Vagina (tissue), 2 donors: Measurements from ENCODE around the gene CYCS. TPM values are rescaled to one million over a fixed set of nuclear protein-coding genes. Genes with fewer than 3 reads are reported as not detected.
A peak's percentile ranks its signal among the peaks of the same experiment; 100 is the strongest.
"Not testable (repeated sequence)": the region's sequence is repeated elsewhere in the genome, so short reads cannot be mapped to it uniquely, and the experiment has no call there.

Source experiments
- DNase-seq, 2 donors: peaks; one replicate each; pipeline ENCODE4 v3.0.0-alpha.2; 2017; ENCODE audit errors: extremely low spot score in 2 of 2
- H3K27ac ChIP-seq: fragments of 200-600 bp; sonication (generic); one replicate; pipeline ENCODE4 v1.5.1; 2019
- H3K27me3 ChIP-seq: fragments of 200-600 bp; sonication (generic); one replicate; pipeline ENCODE4 v1.5.1; 2019
- H3K36me3 ChIP-seq, 2 donors: fragments of 200-600 bp; sonication (generic); one replicate each; pipeline ENCODE4 v1.5.1; 2017 to 2019
- H3K4me1 ChIP-seq: fragments of 200-600 bp; sonication (generic); one replicate; pipeline ENCODE4 v1.5.1; 2019
- H3K4me3 ChIP-seq, 2 donors: fragments of 200-600 bp; sonication (generic); 1 replicate in 1 of 2; 2 replicates in 1 of 2; pipeline ENCODE4 v1.5.1; 2016 to 2019
- H3K9me3 ChIP-seq: fragments of 200-600 bp; sonication (generic); one replicate; pipeline ENCODE4 v1.5.1; 2019
- POLR2A ChIP-seq, 2 donors: fragments of 450-650 bp; IDR thresholded peaks; one replicate each; pipeline ENCODE4 v1.6.1; 2017; ENCODE audit warnings: antibody characterized with exemption in 2 of 2, mild to moderate bottlenecking in 2 of 2, moderate library complexity in 2 of 2
- POLR2AphosphoS5 ChIP-seq, 2 donors: sonication (generic); formaldehyde crosslinking; IDR thresholded peaks; one replicate each; pipeline ENCODE4 v1.9.0; 2017; ENCODE audit warnings: antibody characterized with exemption in 2 of 2, mild to moderate bottlenecking in 2 of 2, low read depth in 1 of 2; ENCODE audit not compliant: insufficient read depth in 1 of 2
- intact Hi-C: fragments of 100-400 bp; cut with DNase I; formaldehyde crosslinking; loops from one replicate; pipeline ENCODE4 v1.15.1; 2023
- total RNA-seq: library from RNA; depleted of rRNA; stranded (reverse); fragments of >200 nt; gene quantifications from one replicate; pipeline ENCODE4 v1.2.3, GENCODE V29; 2016
- TF ChIP-seq, protein P1 (sequence below), 3 experiments: fragments of 450-650 bp in 2 of 3; fragments of 200-600 bp in 1 of 3; sonication (generic) in 1 of 3; IDR thresholded peaks; one replicate each; pipeline ENCODE4 v1.5.1; 2017 to 2019; ENCODE audit warnings: antibody characterized with exemption in 3 of 3, mild to moderate bottlenecking in 2 of 3, moderate library complexity in 2 of 3

The CYCS gene
- total RNA-seq, 1 donor from 2014 or later, result 21.6 TPM

DNA sequence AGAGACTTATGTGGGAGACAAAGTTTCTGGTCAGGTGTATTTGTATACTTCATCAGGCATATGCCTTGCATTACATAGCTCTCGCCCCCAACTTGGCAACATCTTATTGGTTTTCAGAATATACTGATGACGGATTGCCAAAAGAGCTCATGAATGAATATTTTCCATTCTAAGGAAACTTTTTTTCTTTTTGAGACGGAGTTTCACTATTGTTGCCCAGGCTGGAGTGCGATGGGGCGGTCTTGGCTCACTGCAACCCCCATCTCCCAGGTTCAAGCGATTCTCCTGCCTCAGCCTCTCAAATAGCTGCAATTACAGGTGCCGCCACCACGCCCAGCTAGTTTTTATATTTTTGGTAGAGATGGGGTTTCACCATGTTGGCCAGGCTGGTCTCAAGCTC is 6.0 kb downstream of the CYCS start:
- TF ChIP-seq POLR2AphosphoS5 (IDR thresholded peaks at IDR 0.05; ENCODE audit: insufficient read depth in 1 of 2, low read depth in 1 of 2) (no peak), POLR2A (IDR thresholded peaks at IDR 0.05) (no peak)
- TF ChIP-seq, protein P1, sequence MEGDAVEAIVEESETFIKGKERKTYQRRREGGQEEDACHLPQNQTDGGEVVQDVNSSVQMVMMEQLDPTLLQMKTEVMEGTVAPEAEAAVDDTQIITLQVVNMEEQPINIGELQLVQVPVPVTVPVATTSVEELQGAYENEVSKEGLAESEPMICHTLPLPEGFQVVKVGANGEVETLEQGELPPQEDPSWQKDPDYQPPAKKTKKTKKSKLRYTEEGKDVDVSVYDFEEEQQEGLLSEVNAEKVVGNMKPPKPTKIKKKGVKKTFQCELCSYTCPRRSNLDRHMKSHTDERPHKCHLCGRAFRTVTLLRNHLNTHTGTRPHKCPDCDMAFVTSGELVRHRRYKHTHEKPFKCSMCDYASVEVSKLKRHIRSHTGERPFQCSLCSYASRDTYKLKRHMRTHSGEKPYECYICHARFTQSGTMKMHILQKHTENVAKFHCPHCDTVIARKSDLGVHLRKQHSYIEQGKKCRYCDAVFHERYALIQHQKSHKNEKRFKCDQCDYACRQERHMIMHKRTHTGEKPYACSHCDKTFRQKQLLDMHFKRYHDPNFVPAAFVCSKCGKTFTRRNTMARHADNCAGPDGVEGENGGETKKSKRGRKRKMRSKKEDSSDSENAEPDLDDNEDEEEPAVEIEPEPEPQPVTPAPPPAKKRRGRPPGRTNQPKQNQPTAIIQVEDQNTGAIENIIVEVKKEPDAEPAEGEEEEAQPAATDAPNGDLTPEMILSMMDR (IDR thresholded peaks at IDR 0.05), result no peak
- no peaks in the 10 kb centered on the region for H3K27me3 ChIP-seq
- peaks cover 0 to 20% of the 10 kb centered on the region in 2 donors for H3K36me3 ChIP-seq
- H3K27ac ChIP-seq, result no peak overlapping the region
- DNase-seq, result no peak
- peaks cover 5% of the 10 kb centered on the region for H3K4me1 ChIP-seq
- intact Hi-C loops, result no loop called here
- no peak overlapping the region for H3K4me3 ChIP-seq
- H3K9me3 ChIP-seq, result no peaks in the 10 kb centered on the region

DNA sequence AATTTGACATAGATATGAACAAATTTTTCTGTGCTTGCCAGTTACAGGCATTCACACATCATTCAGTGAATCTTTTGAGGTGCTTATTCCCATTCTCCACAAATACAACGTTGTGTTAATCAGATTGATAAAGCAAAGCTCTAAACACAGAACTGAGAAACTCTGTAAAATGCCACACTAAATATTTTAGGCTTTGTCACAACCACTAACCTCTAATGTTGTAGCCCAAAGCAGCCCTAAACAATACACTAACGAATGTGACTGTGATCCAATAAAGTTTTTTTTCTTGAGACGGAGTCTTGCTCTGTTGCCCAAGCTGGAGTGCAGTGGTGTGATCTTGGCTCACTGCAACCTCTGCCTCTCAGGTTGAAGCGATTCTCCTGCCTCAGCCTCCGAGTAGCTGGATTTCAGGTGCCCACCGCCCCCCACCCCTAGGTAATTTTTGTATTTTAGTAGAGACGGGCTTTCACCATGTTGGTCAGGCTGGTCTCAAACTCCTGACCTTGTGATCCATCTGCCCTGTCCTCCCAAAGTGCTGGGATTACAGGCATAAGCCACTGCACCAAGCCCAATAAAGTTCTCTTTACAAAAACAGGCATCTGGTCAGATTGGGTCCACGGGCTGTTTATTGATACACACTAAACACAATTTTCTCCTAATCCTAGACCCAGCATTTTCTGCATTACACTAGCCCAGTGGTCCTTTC is 6.9 kb downstream of the CYCS start:
- intact Hi-C loops, result no loop called here
- Histone ChIP-seq H3K4me1 (no peaks in the 10 kb centered on the region), H3K27me3 (no peaks in the 10 kb centered on the region), H3K4me3 (no peak overlapping the region), H3K27ac (no peak overlapping the region), H3K9me3 (no peaks in the 10 kb centered on the region), H3K36me3 (peaks cover 0 to 20% of the 10 kb centered on the region in 2 donors)
- TF ChIP-seq POLR2A (IDR thresholded peaks at IDR 0.05) (no peak), POLR2AphosphoS5 (IDR thresholded peaks at IDR 0.05; ENCODE audit: insufficient read depth in 1 of 2, low read depth in 1 of 2) (no peak)
- TF ChIP-seq, protein P1 (IDR thresholded peaks at IDR 0.05), result no peak
- DNase-seq, result no peak

DNA sequence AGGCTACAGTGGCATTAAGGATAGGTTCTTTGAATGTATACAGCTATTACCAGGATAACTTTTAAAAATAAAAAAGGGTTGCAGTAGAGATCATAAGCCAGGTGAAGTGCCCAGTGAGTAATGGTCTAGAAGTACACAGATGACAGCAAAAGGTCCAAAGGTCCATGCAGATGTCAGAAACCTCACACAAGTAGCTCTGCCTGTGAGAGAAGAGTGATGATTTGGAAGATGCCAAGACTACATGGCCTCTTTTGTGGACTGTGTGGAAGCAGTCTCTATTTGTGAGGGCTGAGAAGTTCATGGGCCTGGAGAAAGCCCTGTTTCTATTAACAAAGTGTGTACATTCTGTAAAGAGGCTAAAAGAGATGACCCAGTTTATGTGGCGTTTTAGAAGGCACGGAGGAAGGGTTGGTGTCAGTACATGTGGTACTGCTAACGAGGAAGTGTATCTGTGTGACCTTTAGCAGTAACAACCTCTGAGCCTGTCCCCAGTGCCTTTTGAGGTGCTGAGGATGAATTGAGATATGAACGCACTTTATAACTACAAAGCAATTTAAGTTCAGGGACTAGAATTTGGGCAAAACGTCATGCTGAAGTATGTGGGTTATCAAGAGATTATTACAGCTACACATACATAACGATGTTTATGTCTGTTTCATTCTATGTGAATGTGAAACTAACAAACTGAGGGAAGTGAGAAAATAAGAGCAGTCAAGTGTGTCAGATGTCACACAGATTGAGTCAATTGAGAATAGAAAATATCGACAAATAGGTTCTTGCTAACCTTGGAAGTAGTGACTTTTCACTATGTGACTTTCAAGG is 7.6 kb downstream of the CYCS start:
- no peak overlapping the region for H3K4me3 ChIP-seq
- intact Hi-C loops, result no loop called here
- H3K27ac ChIP-seq, result no peak overlapping the region
- TF ChIP-seq, protein P1 (IDR thresholded peaks at IDR 0.05), result no peak
- TF ChIP-seq POLR2AphosphoS5 (IDR thresholded peaks at IDR 0.05; ENCODE audit: insufficient read depth in 1 of 2, low read depth in 1 of 2) (no peak), POLR2A (IDR thresholded peaks at IDR 0.05) (no peak)
- DNase-seq, result peak in 1 of 2 donors; percentile 49
- no peaks in the 10 kb centered on the region for H3K27me3 ChIP-seq
- H3K9me3 ChIP-seq, result no peaks in the 10 kb centered on the region
- no peaks in the 10 kb centered on the region for H3K4me1 ChIP-seq
- H3K36me3 ChIP-seq, result peaks cover 0 to 19% of the 10 kb centered on the region in 2 donors

DNA sequence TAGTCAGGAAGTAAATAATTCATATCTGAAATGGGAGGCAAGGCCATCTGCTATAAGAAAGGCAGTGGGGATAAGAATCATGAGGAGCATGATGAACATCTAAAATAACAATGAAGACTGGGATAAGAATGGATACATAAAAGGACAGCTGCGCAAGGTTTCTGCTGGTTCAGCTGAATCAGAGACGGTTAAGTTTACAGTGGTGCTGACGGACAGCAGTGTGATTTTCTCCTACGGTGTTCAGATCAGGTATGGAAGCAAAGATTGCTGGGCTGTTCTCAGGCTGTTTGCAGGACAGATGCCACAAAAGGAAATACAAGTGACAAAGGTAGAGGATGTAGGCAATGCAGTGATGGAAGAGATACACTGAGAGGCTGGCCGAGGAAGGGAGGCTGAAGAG is 8.4 kb downstream of the CYCS start:
- intact Hi-C loops, result no loop called here
- TF ChIP-seq POLR2A (IDR thresholded peaks at IDR 0.05) (no peak), POLR2AphosphoS5 (IDR thresholded peaks at IDR 0.05; ENCODE audit: insufficient read depth in 1 of 2, low read depth in 1 of 2) (no peak)
- TF ChIP-seq, protein P1 (IDR thresholded peaks at IDR 0.05), result no peak

DNA sequence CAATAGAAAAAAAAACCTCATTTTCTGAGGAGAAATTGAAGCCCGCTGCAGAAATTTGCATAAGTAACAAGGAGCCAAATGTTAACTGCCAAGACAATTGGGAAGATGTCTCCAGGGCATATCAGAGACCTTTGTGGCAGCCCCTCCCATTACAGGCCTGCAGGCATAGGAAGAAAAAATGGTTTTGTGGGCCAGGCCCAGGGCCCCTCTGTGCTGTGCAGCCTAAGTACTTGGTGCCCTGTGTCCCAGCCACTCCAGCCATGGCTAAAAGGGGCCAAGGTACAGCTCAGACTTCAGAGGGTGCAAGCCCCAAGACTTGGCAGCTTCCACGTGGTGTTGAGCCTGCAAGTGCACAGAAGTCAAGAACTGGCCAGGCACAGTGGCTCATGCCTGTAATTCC is 14.5 kb downstream of the CYCS start:
- H3K27me3 ChIP-seq, H3K27ac ChIP-seq, H3K36me3 ChIP-seq, H3K9me3 ChIP-seq, H3K4me3 ChIP-seq, DNase-seq, intact Hi-C loops, H3K4me1 ChIP-seq: not testable (repeated sequence)

More for the DNA sequence above, 8.4 kb downstream of the CYCS start:
- DNase-seq, result peak in 1 of 2 donors; percentile 72
- Histone ChIP-seq H3K36me3 (peaks cover 0 to 11% of the 10 kb centered on the region in 2 donors), H3K9me3 (no peaks in the 10 kb centered on the region), H3K27me3 (no peaks in the 10 kb centered on the region), H3K4me1 (no peaks in the 10 kb centered on the region), H3K27ac (no peak overlapping the region), H3K4me3 (no peak overlapping the region)
